Cardiac fibroblast (primary cell): ENCODE measurements around the gene GABRG3.

Experiments
- DNase-seq, 2 donors: peaks; one replicate each; pipeline versions ENCODE4 v3.0.0 to v3.0.0-alpha.2; 2010; ENCODE audit warnings: low read depth in 2 of 2
- H3K4me3 ChIP-seq, 2 donors: replicated peaks in 1 of 2; 1 replicate in 1 of 2; 2 replicates in 1 of 2; pipeline ENCODE4 v1.5.1; 2011; ENCODE audit warnings: low read depth in 2 of 2, low read length in 2 of 2, mild to moderate bottlenecking in 2 of 2, moderate library complexity in 1 of 2
- TF ChIP-seq, protein P1 (sequence below): IDR thresholded peaks from one replicate; pipeline ENCODE4 v1.5.1; 2011; ENCODE audit warnings: low read depth, mild to moderate bottlenecking, low read length, inconsistent platforms

The GABRG3 gene

DNA sequence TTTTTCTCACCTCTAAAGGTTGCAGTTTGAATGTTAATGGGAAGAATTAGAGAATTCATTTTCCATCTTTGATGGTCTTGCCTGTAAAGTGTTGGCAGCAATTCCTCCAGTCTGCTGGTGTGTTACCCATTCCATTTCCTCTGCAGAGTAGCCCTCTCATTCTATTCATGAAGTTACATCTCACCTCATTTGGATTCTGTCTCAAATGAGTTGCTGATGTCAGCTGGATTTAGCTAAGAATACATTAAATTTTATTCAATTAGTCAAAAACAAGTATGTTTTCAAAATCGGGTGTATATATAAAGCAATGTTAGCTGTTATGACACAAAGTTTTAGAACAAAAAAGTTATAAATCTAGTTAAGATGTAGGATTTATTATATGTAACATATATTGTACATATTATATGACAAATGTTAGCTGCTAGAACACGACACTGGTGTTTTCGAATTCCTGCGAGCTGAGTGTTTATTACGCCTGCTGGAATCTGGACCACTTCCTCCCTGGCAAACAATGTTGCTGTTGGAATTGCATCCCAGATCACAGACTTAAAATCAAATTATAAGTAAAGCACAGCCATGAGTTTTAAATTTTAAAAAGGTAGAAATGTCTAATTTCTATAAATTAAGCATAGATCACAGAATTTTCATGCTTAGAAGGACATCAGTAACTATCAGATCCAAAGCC is 611.9 kb downstream of the GABRG3 start:
- no peak overlapping the region for H3K4me3 ChIP-seq
- DNase-seq = peak in 1 of 2 donors; percentile 15
- TF ChIP-seq, protein P1, sequence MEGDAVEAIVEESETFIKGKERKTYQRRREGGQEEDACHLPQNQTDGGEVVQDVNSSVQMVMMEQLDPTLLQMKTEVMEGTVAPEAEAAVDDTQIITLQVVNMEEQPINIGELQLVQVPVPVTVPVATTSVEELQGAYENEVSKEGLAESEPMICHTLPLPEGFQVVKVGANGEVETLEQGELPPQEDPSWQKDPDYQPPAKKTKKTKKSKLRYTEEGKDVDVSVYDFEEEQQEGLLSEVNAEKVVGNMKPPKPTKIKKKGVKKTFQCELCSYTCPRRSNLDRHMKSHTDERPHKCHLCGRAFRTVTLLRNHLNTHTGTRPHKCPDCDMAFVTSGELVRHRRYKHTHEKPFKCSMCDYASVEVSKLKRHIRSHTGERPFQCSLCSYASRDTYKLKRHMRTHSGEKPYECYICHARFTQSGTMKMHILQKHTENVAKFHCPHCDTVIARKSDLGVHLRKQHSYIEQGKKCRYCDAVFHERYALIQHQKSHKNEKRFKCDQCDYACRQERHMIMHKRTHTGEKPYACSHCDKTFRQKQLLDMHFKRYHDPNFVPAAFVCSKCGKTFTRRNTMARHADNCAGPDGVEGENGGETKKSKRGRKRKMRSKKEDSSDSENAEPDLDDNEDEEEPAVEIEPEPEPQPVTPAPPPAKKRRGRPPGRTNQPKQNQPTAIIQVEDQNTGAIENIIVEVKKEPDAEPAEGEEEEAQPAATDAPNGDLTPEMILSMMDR = no peak

DNA sequence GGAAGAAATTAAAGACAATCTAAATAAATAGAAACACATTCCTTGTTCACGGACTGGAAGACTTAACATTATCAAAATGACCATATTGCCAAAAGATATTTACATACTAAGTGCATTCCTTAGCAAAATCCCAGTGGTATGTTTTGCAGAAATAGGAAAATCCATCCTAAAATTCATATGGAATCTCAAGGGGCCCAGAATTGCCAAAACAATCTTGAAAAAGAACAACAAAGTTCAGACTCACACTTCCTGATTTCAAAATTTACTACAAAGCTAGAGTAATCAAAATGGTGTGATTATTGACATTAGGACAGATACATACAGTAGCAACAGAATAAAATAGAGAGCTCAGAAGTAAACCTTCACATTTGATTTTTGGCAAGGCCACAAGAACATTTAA is 612.7 kb downstream of the GABRG3 start:
- TF ChIP-seq, protein P1 = no peak
- no peak for DNase-seq
- no peak overlapping the region for H3K4me3 ChIP-seq

DNA sequence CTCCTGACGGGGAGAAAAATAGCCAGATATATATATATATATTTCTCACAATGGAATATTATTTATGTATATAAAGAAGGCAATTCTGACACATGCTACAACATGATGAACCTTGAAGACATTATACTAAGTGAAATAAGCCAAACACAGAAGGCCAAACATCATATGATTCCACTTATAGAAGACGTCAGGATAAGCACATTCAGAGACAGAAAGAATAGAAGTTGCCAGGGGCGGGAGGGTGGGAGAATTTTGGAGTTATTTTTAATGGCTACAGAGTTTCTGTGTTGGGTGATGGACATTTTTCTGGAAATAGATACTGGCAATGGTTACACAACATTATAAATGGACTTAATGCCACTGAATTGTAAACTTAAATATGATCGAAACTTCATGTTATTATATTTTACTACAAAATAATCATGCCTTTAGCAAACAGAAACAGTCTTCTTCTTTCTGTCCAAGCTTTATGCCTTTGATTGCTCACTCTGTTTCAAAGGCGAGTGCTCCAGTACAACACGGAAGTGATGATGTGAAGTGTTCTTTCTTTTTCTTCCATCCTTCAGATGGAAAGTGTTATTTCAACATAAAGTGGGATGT is 614.2 kb downstream of the GABRG3 start:
- H3K4me3 ChIP-seq = no peak overlapping the region
- DNase-seq = no peak
- TF ChIP-seq, protein P1 = no peak

DNA sequence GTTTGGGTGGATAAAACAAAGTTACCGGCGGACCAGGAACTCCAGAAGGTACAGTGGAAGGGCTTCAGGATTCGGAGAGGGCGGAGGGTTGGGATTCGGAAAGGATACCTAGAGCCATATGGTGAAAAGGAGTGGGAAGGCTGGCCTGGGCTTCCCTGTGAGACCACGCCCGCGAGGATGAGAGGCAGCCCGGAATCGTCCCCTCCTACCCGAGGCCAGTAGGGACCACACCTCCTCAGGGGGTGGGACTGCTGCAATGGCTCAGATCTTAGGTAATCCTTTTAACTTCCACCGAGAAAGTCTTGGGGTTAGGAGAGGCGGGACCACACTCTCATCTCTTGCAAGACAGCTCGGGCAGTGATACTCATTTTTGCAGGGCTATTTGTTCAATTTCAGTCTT is 616.8 kb downstream of the GABRG3 start:
- no peak for DNase-seq
- H3K4me3 ChIP-seq = no peak overlapping the region
- TF ChIP-seq, protein P1 = no peak

DNA sequence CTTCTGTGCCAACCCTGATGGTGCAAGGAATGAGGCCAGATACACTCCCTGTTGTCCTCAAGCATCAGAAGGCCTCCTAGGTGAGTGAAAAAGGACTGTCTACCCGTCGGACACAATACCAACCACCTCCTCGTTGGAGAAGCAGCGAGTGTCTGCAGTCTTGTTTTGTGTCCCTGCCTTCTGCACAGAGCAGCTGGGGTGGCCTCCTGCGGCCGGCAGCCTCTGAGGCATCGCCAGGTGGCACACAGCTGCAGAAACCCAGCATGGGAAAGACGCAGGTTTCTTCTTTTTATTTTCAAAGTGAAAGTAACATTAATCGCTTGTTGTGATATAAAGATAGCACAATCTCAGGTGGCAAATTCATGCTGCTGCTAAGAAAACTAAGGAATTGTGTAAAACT is 618.3 kb downstream of the GABRG3 start:
- no peak for DNase-seq
- no peak overlapping the region for H3K4me3 ChIP-seq
- TF ChIP-seq, protein P1 = no peak

DNA sequence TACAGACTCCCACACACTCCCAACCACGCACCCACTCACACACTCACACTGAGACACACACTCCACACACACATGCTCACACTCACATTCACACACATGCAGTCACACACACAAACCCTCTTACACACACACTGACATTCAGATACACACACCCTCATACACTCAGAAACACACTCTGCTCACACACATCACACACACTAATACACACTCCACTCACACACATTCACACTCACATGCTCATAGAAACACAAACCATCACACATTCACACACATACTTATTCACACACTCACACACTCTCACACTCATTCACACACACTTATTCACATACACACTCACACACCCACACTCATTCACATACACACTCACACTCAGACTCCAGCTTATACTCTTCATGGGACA is 618.8 kb downstream of the GABRG3 start:
- TF ChIP-seq, protein P1 = no peak
- no peak for DNase-seq
- no peak overlapping the region for H3K4me3 ChIP-seq
